ENCODE results near the gene ZBTB8OS. TPM values are rescaled to one million over a fixed set of nuclear protein-coding genes. Genes with fewer than 3 reads are reported as not detected.

The ZBTB8OS gene
- total and polyA plus RNA-seq, 9 of the 15 experiments (the other 6 are each of a cell fraction or from before 2014, with no cell fraction given): 54.8 to 230 (median 107) TPM

DNA sequence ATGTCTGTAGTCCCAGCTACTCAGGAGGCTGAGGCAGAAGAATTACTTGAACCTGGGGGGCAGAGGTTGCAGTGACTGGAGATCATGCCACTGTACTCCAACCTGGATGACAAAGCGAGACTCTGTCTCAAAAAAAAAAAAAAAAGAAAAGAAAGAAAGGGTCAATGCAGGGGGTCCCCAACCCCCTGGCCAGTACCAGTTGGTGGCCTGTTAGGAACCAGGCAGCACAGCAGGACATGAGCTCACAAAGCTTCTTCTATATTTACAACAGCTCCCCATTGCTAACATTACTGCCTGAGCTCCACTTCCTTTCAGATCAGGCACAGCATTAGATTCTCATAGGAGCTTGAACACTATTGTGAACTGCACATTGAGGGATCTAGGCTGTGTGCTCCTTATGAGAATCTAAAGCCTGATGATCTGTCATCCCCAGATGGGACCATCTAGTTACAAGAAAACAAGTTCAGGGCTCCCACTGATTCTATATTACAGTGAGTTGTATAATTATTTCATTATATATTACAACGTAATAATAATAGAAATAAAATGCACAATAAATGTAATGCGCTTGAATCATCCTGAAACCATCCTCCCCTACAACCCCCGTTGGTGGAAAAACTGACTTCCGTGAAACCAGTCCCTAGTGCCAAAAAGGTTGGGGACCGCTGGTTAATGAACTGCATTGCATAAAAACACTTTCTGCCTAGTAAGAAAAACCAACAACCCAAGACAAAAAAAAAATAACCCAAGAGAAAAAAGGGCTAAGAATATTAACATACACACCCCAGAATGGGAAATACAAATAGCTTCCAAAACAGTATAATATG is 2.8 kb downstream of the ZBTB8OS start:
- BruUV-seq (replicated peaks): no TSS peak
- Histone ChIP-seq H2AFZ (ENCODE audit: low read depth, low read length) (no peak overlapping the region), H3K79me2 (ENCODE audit: control insufficient read depth, insufficient read depth, low read length) (peaks cover 77% of the 10 kb centered on the region), H3K4me2 (ENCODE audit: insufficient read depth, low read length) (no peak overlapping the region), H4K20me1 (replicated peaks; ENCODE audit: control insufficient read depth, insufficient read depth, low read length) (no peaks in the 10 kb centered on the region), H3K27ac (ENCODE audit: extremely low read depth, low read depth, low read length) (no peak overlapping the region; the same call in 2 of the 3 replicates), H3K9me1 (ENCODE audit: control insufficient read depth, insufficient read depth, low read length) (no peaks in the 10 kb centered on the region), H3K36me3 (ENCODE audit: control insufficient read depth, insufficient read depth, low read length) (peaks cover 28% of the 10 kb centered on the region), H3K4me3 (no peak overlapping the region), H3K9ac (ENCODE audit: insufficient read depth in 1 of 2, low read depth in 2 of 2, low read length in 2 of 2) (no peak overlapping the region), H3K9me3 (replicated peaks; ENCODE audit: control insufficient read depth, insufficient read depth, low read depth, low read length) (no peaks in the 10 kb centered on the region), H3K4me1 (replicated peaks in 1 of 2; ENCODE audit: control insufficient read depth in 2 of 2, insufficient read depth in 2 of 2, low read length in 2 of 2) (peaks cover 14 to 18% of the 10 kb centered on the region in 2 experiments; a peak in 4 of 5 replicates), H3K27me3 (ENCODE audit: control insufficient read depth in 2 of 2, insufficient read depth in 2 of 2, low read length in 2 of 2) (no peaks in the 10 kb centered on the region)
- in situ Hi-C loops (cut with MboI) (no loop called here), intact Hi-C loops (cut with micrococcal nuclease) (no loop called here)
- CTCF ChIA-PET (ENCODE audit: low intra/inter-chr PET ratio): no interaction called here
- DNase-seq (ENCODE audit: extremely low read depth in 1 of 4, low spot score in 3 of 4): no peak
- TF ChIP-seq, protein P1, sequence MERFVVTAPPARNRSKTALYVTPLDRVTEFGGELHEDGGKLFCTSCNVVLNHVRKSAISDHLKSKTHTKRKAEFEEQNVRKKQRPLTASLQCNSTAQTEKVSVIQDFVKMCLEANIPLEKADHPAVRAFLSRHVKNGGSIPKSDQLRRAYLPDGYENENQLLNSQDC (CRISPR knock-in tag; IDR thresholded peaks at IDR 0.05): no peak
- TF ChIP-seq, protein P2, sequence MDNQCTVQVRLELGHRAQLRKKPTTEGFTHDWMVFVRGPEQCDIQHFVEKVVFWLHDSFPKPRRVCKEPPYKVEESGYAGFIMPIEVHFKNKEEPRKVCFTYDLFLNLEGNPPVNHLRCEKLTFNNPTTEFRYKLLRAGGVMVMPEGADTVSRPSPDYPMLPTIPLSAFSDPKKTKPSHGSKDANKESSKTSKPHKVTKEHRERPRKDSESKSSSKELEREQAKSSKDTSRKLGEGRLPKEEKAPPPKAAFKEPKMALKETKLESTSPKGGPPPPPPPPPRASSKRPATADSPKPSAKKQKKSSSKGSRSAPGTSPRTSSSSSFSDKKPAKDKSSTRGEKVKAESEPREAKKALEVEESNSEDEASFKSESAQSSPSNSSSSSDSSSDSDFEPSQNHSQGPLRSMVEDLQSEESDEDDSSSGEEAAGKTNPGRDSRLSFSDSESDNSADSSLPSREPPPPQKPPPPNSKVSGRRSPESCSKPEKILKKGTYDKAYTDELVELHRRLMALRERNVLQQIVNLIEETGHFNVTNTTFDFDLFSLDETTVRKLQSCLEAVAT (IDR thresholded peaks at IDR 0.05): no peak
- TF ChIP-seq, protein P3, sequence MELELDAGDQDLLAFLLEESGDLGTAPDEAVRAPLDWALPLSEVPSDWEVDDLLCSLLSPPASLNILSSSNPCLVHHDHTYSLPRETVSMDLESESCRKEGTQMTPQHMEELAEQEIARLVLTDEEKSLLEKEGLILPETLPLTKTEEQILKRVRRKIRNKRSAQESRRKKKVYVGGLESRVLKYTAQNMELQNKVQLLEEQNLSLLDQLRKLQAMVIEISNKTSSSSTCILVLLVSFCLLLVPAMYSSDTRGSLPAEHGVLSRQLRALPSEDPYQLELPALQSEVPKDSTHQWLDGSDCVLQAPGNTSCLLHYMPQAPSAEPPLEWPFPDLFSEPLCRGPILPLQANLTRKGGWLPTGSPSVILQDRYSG (tag; conservative IDR thresholded peaks at IDR 0.05; ENCODE audit: low read depth): no peak
- WGBS (ENCODE audit: insufficient coverage, low coverage, missing lambda C conversion rate): 84% methylated on average over 6 of the region's 6 CpGs
- POLR2A ChIA-PET: interaction anchor here (1.0 kb wide), 1 partner anchor 11 kb away, joined by 3 read pairs; no protein-coding TSS in a partner anchor
- FAIRE-seq: no peak
- no peak for ATAC-seq
